GM21447 (cell line): ENCODE measurements around the gene GRID2.

Experiments used
- ATAC-seq: cut with Tn5 transposase; IDR thresholded peaks from one replicate; pipeline ENCODE4 v1.9.1; 2021; ENCODE audit not compliant: unreplicated experiment

GRID2 gene

GRCh38 chr4:93722446-93722845 lies 1418.7 kb downstream of the GRID2 start:
- ATAC-seq, result no peak

- no peak for ATAC-seq
These were observed 1426.5 kb downstream of the GRID2 start for GRCh38 chr4:93730251-93730650.

GRCh38 chr4:93730760-93731159 lies 1427.0 kb downstream of the GRID2 start:
- no peak for ATAC-seq

- ATAC-seq, result no peak
These were observed 1427.7 kb downstream of the GRID2 start for GRCh38 chr4:93731456-93731855.

GRCh38 chr4:93732509-93732908 lies 1428.7 kb downstream of the GRID2 start:
- no peak for ATAC-seq

GRCh38 chr4:93740890-93741289 lies 1437.1 kb downstream of the GRID2 start:
- ATAC-seq, result no peak

GRCh38 chr4:93743022-93743421 lies 1439.3 kb downstream of the GRID2 start:
- no peak for ATAC-seq

GRCh38 chr4:93743635-93744034 lies 1439.9 kb downstream of the GRID2 start:
- ATAC-seq, result no peak

- ATAC-seq, result no peak
These were observed 1441.2 kb downstream of the GRID2 start for GRCh38 chr4:93744961-93745360.

- ATAC-seq, result no peak
These were observed 1442.3 kb downstream of the GRID2 start for GRCh38 chr4:93746031-93746430.

- ATAC-seq, result no peak
These were observed 1443.5 kb downstream of the GRID2 start for GRCh38 chr4:93747220-93747619.

- peak; percentile 42 for ATAC-seq
These were observed 1444.9 kb downstream of the GRID2 start for GRCh38 chr4:93748373-93749291.

GRCh38 chr4:93749292-93749761 lies 1445.6 kb downstream of the GRID2 start:
- ATAC-seq, result peak; percentile 86

- ATAC-seq, result no peak
These were observed 1447.6 kb downstream of the GRID2 start for GRCh38 chr4:93751411-93751810.

GRCh38 chr4:93756101-93756500 lies 1452.3 kb downstream of the GRID2 start:
- ATAC-seq, result no peak

GRCh38 chr4:93759506-93759905 lies 1455.7 kb downstream of the GRID2 start:
- ATAC-seq, result no peak

GRCh38 chr4:93760284-93760683 lies 1456.5 kb downstream of the GRID2 start:
- no peak for ATAC-seq

GRCh38 chr4:93761286-93761685 lies 1457.5 kb downstream of the GRID2 start:
- no peak for ATAC-seq

GRCh38 chr4:93764639-93765246 lies 1461.0 kb downstream of the GRID2 start:
- peak; percentile 65 for ATAC-seq

- ATAC-seq, result no peak
These were observed 1464.2 kb downstream of the GRID2 start for GRCh38 chr4:93767917-93768316.

- ATAC-seq, result no peak
These were observed 1466.4 kb downstream of the GRID2 start for GRCh38 chr4:93770201-93770600.
